Right renal pelvis (tissue), 4 donors: ENCODE data around the gene TMEFF2. TPM values are rescaled to one million over a fixed set of nuclear protein-coding genes. Genes with fewer than 3 reads are reported as not detected.

Experiments
- DNase-seq, 4 donors: peaks; one replicate each; pipeline ENCODE4 v3.0.0-alpha.2; 2013; ENCODE audit warnings: low read depth in 4 of 4, low spot score in 3 of 4, missing footprints in 1 of 4
- polyA plus RNA-seq, 4 donors: library from polyadenylated mRNA; unstranded; fragments of 120-200 nt; gene quantifications; one replicate each; pipeline ENCODE4 v1.2.1, GENCODE V29; 2013; ENCODE audit not compliant: insufficient read length in 4 of 4

Gene TMEFF2
- polyA plus RNA-seq, 4 donors: 10.8 to 20.3 (median 17.2) TPM

GRCh38 chr2:192070099-192070498 lies 124.6 kb downstream of the TMEFF2 start:
- DNase-seq: no peak

- no peak for DNase-seq
These were observed 125.3 kb downstream of the TMEFF2 start for GRCh38 chr2:192069417-192069816.

- DNase-seq: no peak
These were observed 125.8 kb downstream of the TMEFF2 start for GRCh38 chr2:192068966-192069365.

- DNase-seq: no peak
These were observed 127.1 kb downstream of the TMEFF2 start for GRCh38 chr2:192067631-192068030.

- DNase-seq: no peak
These were observed 130.3 kb downstream of the TMEFF2 start for GRCh38 chr2:192064459-192064858.

- DNase-seq: no peak
These were observed 134.6 kb downstream of the TMEFF2 start for GRCh38 chr2:192060161-192060560.

GRCh38 chr2:192059266-192059665 lies 135.5 kb downstream of the TMEFF2 start:
- DNase-seq: no peak

- DNase-seq: no peak
These were observed 140.8 kb downstream of the TMEFF2 start for GRCh38 chr2:192053921-192054320.

- DNase-seq: no peak
These were observed 143.2 kb downstream of the TMEFF2 start for GRCh38 chr2:192051533-192051932.

GRCh38 chr2:192049362-192049761 lies 145.4 kb downstream of the TMEFF2 start:
- no peak for DNase-seq

GRCh38 chr2:192047315-192048107 lies 147.2 kb downstream of the TMEFF2 start:
- DNase-seq: no peak

- DNase-seq: no peak
These were observed 150.2 kb downstream of the TMEFF2 start for GRCh38 chr2:192044496-192044895.

- DNase-seq: no peak
These were observed 151.4 kb downstream of the TMEFF2 start for GRCh38 chr2:192043216-192043870.

- no peak for DNase-seq
These were observed 152.6 kb downstream of the TMEFF2 start for GRCh38 chr2:192042126-192042525.

- no peak for DNase-seq
These were observed 156.6 kb downstream of the TMEFF2 start for GRCh38 chr2:192038110-192038509.

GRCh38 chr2:192035731-192036442 lies 158.8 kb downstream of the TMEFF2 start:
- DNase-seq: no peak

- no peak for DNase-seq
These were observed 163.9 kb downstream of the TMEFF2 start for GRCh38 chr2:192030856-192031255.

- DNase-seq: no peak
These were observed 164.4 kb downstream of the TMEFF2 start for GRCh38 chr2:192030289-192030688.

GRCh38 chr2:192029089-192029488 lies 165.6 kb downstream of the TMEFF2 start:
- DNase-seq: no peak

GRCh38 chr2:192026825-192027120 lies 168.0 kb downstream of the TMEFF2 start:
- DNase-seq: no peak

GRCh38 chr2:192026059-192026824 lies 168.5 kb downstream of the TMEFF2 start:
- DNase-seq: no peak
